ENCODE data around the gene CRLF1.

The CRLF1 gene

DNA sequence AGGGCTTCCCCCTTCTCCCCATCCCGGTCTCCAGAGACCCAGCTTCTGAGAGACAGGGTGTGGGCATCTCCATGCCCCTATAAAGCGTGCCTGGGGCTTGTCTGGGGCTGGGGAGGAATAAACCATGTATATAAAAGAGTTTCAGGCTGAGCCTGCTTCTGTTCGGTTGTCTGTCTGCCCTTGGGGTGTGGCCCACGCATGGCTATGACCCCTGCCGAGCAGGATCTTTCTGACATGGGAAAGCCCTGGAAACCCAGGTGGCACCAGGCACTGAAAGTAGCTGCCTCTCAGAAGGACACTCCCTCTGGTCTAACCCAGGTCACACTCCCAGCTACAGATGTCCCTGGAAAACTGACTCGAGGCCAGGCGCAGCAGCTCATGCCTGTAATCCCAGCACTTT is 14.3 kb upstream of the CRLF1 start:
- DNase-seq, result no peak
- TF ChIP-seq GATA1 (IDR thresholded peaks at IDR 0.05; ENCODE audit: low read depth, low read length), result no peak
- no peak for TF ChIP-seq POLR2A (IDR thresholded peaks at IDR 0.05; ENCODE audit: low read length)

DNA sequence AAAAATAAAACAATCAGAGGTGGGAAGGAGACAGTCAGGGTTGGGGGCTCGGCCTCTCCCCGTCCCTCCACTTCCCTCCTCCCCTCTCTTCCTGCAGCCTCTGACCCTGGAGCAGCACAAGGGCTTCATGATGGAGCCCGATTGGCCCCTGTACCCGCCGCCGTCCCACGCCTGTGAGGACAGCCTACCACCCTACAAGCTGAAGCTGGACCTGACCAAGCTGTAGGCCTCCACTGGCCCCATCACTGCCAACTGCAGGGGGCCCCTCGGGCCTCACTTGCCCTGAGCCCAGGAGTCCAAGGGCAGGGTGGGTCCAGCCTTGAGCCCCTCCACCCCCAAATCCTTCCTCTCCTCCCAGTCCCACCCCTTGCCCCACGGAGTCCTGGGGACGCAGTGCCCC is 13.7 kb upstream of the CRLF1 start:
- TF ChIP-seq GATA1 (IDR thresholded peaks at IDR 0.05; ENCODE audit: low read depth, low read length) (no peak), POLR2A (IDR thresholded peaks at IDR 0.05; ENCODE audit: low read length) (no peak)
- no peak for DNase-seq

DNA sequence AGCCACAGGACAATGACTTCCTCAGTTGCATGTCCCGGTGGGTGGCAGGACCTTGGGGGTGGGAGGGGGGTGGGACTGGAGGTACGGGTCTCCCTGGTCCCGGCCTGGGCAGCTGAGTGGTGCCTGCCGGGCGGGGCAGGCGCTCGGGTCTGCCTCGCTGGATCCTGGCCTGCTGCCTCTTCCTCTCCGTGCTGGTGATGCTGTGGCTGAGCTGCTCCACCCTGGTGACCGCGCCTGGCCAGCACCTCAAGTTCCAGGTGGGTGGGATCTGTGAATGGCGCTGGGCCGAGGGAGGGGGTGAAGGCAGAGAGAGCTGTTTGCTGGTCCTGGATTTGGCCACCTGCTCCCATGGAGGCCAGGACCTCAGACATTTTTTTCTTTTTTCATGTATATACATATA is 11.6 kb upstream of the CRLF1 start:
- no peak for DNase-seq
- TF ChIP-seq GATA1 (IDR thresholded peaks at IDR 0.05; ENCODE audit: low read depth, low read length), result no peak
- TF ChIP-seq POLR2A (IDR thresholded peaks at IDR 0.05; ENCODE audit: low read length), result no peak

DNA sequence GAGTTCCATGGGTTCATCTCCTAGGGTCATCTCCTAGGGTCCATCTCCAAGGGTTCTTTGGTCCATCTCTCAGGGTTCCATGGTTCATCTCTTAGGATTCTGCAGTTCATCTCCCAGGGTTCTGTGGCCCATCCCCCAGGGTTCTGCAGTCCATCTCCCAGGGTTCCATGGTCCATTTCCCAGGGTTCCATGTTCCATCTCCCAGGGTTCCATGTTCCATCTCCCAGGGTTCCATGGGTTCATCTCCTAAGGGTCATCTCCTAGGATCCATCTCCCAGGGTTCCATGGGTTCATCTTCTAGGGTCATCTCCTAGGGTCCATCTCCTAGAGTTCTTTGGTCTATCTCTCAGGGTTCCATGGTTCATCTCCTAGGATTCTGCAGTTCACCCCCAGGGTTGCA is 11.0 kb upstream of the CRLF1 start:
- DNase-seq, result no peak
- TF ChIP-seq GATA1 (IDR thresholded peaks at IDR 0.05; ENCODE audit: low read depth, low read length), result no peak
- TF ChIP-seq POLR2A (IDR thresholded peaks at IDR 0.05; ENCODE audit: low read length), result no peak

DNA sequence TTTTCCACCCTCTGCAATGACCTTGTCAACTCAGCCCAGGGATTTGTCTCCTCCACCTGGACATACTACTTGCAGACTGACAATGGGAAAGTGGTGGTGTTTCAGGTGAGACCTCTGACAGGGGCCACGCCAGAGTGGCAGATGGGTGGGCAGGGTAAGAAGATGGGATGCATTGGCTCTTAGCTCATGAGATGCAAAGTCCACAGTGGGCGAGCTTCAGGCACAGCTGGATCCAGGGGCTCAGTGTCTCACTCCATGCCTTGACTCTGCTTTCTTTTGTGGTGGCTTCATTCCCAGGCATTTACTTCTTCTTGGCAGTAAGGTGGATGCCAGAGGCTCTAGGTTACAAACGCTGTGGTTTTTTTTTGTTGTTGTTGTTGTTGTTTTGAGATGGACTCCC is 9.4 kb upstream of the CRLF1 start:
- DNase-seq, result no peak

DNA sequence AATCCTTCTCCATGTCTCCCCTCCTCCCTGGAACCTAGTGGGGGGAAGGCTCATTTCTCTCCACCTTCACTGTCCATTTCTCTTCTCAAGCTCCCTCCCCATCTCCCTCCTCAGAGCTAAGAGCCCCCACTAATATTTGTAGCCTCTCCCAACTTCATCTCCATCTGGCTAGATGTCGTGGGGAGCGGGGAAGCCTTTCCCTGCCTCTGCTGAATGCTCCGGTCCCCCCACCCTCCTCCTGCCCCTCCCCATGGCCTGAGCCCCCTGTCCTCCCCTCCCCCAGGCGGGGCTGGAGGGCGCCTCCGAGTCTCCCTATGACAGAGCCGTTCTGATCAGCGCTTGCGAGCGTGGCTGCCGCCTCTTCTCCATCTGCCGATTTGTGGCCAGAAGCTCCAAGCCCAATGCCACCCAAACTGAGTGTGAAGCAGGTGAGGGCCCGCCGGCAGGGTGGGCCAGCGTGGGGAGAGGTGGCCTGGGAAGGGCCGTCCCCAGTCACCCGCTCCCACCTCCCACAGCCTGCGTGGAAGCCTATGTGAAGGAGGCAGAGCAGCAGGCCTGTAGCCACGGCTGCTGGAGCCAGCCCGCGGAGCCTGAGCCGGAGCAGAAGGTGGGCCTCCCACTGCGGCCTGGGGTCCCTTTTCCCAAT is 7.1 kb upstream of the CRLF1 start:
- TF ChIP-seq POLR2A (IDR thresholded peaks at IDR 0.05; ENCODE audit: low read length) (no peak), GATA1 (IDR thresholded peaks at IDR 0.05; ENCODE audit: low read depth, low read length) (no peak)
- no peak for DNase-seq

More for the DNA sequence above, 9.4 kb upstream of the CRLF1 start:
- no peak for TF ChIP-seq POLR2A (IDR thresholded peaks at IDR 0.05; ENCODE audit: low read length)
- TF ChIP-seq GATA1 (IDR thresholded peaks at IDR 0.05; ENCODE audit: low read depth, low read length), result no peak

DNA sequence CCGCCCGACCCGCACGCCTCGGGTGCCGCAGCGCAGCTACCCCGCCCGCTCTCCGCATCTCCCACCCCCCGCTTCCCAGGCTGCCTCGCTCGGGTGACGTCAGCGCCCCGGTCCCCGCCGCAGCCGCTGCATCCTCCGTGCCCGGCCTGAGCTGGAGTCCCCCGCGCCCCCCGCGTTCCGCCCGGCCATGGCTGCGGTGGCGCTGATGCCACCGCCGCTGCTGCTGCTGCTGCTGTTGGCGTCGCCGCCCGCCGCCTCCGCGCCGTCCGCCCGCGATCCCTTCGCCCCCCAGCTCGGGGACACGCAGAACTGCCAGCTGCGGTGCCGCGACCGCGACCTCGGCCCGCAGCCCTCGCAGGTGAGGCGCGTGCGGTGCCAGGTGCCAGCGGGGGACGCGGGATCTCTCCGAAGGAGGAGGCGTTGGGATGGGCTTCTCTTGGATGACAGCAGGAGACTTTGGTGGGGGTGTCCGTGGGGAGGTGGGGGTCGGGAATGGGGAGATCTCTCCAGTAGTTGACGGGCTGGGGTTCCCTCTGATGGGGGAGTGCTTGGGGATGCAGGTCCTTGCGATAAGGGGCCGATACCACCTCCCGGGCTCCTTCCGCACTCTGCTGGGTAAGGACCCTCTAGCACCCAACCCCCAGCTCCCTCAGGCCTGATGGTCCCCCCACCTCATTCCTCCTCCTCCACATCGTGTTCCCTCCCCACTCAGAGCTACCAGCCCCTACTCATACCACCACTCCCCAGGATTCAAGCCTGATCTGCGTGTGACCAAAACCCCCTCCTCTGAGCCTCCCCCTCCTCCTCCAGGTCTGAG is 6.4 kb upstream of the CRLF1 start, which contains the start of gene TMEM59L:
Gene TMEM59L (plus strand): TSS at position 99 of the 817 bp plus-strand sequence. CDS start 89 bp downstream, at position 188.
- no peak for DNase-seq
- no peak for TF ChIP-seq POLR2A (IDR thresholded peaks at IDR 0.05; ENCODE audit: low read length)
- TF ChIP-seq GATA1 (IDR thresholded peaks at IDR 0.05; ENCODE audit: low read depth, low read length), result no peak

DNA sequence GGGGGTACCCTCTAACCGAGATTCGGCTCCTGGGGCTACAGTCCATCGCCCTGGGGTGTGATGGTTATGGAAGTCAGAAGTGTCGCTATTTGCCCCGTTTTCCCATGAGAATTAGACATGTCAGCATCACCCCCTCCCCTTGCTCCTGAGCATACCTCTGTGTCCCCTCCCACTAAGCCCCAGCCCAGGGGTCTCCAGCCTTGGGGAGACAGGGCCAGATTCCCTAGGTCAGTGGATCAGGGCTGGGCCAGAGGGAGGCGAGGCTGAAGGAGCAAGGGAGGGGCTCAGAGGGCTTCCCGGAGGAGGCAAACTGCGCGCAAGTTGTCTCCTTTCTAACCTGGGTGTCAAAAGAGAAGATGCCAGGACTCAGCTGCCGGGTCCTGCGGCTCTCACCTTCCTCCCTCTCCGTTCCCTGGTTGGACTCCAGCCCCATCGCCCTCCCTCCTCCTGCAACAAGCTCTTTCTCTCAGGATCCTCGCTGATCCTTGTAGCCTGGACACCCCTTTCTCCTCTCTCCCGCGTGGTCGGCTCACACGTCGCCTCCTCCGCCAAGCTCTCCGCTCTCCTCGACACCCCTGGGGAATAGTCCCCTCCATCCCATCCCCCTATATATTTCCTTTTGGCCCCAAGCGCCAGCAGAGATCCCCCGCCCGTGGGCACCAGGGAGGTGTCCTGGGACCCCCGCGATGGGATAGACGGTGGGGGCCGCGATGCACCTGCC is 5.6 kb upstream of the CRLF1 start:
- TF ChIP-seq POLR2A (IDR thresholded peaks at IDR 0.05; ENCODE audit: low read length), result no peak
- TF ChIP-seq GATA1 (IDR thresholded peaks at IDR 0.05; ENCODE audit: low read depth, low read length), result no peak
- DNase-seq, result no peak

DNA sequence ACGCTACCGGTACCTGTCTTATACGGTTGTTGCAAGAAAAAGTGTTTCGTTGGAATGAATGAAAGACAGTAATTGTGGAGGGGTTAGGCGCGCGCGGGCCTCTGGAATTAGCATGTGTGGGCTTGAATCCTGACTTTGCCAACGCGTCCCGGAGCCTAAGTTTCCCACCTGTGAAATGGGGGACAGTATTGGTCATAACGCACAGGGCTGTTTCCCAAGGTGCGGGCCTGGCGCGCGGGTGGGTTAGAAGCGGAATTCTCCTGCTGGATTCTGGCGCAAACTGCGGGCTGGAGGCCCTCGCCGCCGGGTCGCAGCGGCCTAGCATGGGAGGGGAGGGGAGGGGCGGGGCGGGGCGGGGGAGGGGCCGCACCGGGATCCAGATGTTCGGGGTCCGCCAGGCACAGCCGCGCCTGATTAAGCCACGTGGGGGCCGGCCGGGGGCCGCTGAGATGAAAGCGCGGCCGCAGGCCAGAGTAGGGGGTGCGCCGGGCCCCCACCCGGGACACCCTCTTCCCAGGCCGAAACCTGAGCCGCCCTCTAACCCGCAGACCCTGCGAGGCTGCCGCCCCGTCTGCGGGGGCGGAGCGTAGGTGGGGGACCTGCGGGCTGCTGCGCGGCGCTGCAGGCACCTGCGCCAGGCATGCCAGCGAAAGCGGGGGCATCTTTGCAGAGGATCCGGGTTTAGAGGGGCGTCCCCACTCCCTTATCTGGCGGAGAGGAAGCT is 4.9 kb upstream of the CRLF1 start:
- TF ChIP-seq POLR2A (IDR thresholded peaks at IDR 0.05; ENCODE audit: low read length) (no peak), GATA1 (IDR thresholded peaks at IDR 0.05; ENCODE audit: low read depth, low read length) (no peak)
- DNase-seq, result no peak

DNA sequence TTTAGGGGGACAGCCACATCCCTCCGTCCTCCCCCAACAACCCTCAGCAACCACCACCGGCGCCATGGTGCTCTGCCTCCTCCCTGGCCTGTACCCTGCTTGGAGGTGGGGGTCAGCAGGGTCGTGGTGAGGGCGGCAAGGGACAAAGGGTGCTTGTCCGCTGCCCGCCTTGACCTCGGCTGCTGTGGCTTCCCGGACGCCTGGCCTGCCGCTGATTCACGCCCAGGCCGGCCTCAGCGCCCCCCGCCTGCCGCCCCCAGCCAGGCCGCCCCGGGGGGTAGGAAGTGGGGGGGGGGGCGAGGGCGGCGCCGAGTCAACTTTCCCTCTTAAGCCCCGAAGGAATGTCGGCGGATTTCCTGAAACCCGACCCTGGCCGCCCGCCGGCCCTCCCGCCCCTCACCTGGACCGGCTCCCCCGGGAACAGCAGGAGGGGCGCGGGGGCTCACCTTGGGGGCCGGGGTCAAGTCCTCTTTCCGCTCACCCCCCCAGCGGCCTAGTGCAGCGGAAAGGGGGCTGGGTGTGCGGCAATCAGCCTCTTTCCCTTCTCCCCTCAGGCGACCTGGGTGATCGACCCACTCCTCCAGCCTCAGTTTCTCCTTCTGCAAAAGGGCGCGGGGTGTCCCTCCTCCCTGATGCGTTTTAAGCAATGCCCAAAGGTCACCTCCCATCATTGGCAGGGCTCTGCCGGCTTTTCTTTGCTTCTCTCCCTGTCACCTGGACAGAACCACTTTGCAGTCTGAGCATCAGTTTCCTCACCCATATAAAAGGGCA is 4.1 kb upstream of the CRLF1 start:
- DNase-seq, result no peak
- TF ChIP-seq GATA1 (IDR thresholded peaks at IDR 0.05; ENCODE audit: low read depth, low read length) (no peak), POLR2A (IDR thresholded peaks at IDR 0.05; ENCODE audit: low read length) (no peak)

DNA sequence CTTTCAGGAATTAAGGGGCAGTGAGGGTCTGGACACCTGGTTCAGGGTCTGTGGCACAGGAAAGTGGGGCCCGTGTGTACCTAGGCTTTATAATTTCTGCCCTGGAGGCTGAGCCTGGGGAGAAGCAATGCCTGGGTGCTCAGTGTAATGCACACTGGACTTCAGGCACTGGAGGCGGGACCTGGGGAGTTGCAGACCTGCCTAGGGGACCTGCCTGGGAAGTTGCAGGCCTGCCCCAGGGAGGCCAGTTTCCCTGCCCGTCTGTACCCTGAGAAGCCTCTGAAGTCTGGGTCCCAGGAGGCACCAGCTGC is 3.6 kb upstream of the CRLF1 start:
- TF ChIP-seq GATA1 (IDR thresholded peaks at IDR 0.05; ENCODE audit: low read depth, low read length), result no peak
- no peak for TF ChIP-seq POLR2A (IDR thresholded peaks at IDR 0.05; ENCODE audit: low read length)
- no peak for DNase-seq

DNA sequence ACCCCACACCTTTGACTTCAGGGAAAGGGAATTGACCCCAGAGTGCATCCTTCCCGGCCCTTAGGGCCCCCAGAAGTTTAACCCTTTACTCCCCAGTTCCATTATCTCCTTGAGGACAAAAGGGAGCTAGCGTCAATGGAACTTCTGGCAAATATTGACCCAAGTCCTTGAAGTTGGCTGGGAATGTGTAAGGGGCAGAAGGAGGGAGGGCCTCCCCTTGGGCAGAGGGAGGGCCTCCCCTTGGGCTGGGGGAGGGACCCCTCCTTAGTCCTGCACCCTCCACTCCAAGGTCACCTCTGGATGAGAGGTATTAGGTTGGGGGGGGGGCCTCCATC is 3.1 kb upstream of the CRLF1 start:
- no peak for TF ChIP-seq POLR2A (IDR thresholded peaks at IDR 0.05; ENCODE audit: low read length)
- no peak for TF ChIP-seq GATA1 (IDR thresholded peaks at IDR 0.05; ENCODE audit: low read depth, low read length)
- DNase-seq, result no peak

All from erythroblast (primary cell).